ENCODE results near the gene INSYN2B.
A peak's percentile ranks its signal among the peaks of the same experiment; 100 is the strongest.

INSYN2B gene

GRCh38 chr5:169950333-169950732 is 30.0 kb downstream of the INSYN2B start:
- no peak for DNase-seq (ENCODE audit: low read depth in 2 of 2)
- H3K4me3 ChIP-seq (replicated peaks in 1 of 2; ENCODE audit: low read depth in 2 of 2, low read length in 2 of 2), result no peak overlapping the region
- TF ChIP-seq, protein P1, sequence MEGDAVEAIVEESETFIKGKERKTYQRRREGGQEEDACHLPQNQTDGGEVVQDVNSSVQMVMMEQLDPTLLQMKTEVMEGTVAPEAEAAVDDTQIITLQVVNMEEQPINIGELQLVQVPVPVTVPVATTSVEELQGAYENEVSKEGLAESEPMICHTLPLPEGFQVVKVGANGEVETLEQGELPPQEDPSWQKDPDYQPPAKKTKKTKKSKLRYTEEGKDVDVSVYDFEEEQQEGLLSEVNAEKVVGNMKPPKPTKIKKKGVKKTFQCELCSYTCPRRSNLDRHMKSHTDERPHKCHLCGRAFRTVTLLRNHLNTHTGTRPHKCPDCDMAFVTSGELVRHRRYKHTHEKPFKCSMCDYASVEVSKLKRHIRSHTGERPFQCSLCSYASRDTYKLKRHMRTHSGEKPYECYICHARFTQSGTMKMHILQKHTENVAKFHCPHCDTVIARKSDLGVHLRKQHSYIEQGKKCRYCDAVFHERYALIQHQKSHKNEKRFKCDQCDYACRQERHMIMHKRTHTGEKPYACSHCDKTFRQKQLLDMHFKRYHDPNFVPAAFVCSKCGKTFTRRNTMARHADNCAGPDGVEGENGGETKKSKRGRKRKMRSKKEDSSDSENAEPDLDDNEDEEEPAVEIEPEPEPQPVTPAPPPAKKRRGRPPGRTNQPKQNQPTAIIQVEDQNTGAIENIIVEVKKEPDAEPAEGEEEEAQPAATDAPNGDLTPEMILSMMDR (IDR thresholded peaks at IDR 0.05; ENCODE audit: low read depth, low read length), result no peak

DNA sequence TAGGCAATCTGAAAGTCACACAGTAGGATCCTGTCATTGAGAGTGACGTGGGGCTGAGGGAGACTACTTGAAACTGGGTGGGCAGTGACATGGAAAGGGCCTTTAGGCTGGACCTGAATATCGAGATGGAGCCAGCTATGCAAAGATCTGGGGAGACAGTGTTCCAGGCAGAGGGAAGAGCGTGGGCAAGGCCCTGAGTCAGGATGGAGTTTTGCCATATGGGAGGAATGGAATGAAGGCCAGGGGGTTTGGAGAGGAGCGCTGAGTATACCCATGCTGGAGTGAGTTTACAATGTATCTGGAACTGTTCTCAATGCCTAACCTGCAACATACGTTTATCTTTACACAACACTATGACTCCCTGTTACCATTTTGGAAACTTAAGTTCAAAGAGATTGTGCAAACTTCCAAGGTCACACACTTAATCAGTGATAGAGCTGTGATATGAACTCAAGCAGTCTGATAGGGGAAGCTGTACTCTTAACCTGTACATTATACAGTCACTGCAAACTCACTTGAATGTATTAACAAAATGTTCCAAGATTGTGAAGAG is 33.5 kb downstream of the INSYN2B start:
- H3K4me3 ChIP-seq (replicated peaks in 1 of 2; ENCODE audit: low read depth in 2 of 2, low read length in 2 of 2), result no peak overlapping the region
- TF ChIP-seq, protein P1 (IDR thresholded peaks at IDR 0.05; ENCODE audit: low read depth, low read length), result no peak
- DNase-seq (ENCODE audit: low read depth in 2 of 2), result peak in 1 of 2 donors; percentile 55

DNA sequence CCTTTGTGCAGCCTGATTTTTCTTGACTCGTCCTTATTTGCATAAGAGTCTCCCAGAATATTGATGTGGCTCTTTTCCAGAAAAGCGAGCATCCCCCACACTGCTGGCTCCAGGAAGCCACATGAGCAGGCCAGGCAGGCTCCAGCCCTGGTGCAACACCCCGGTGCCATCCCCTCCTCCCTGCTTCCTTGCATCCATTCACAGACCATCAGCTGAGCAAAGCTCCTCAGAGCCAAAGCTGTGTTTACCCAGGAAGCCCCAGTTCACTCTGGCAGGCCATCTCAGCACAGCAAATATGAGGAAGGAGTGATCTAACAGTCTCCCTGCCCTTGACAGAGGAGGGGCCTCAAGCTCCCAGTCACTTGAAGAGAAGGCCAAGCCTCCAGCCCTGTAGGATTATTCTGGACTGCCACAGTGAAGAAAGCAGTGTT is 34.4 kb downstream of the INSYN2B start:
- DNase-seq (ENCODE audit: low read depth in 2 of 2), result peak; percentile 95 to 99
- peak overlapping the region; percentile 13 to 14 for H3K4me3 ChIP-seq (replicated peaks in 1 of 2; ENCODE audit: low read depth in 2 of 2, low read length in 2 of 2)
- TF ChIP-seq, protein P1 (IDR thresholded peaks at IDR 0.05; ENCODE audit: low read depth, low read length), result no peak

DNA sequence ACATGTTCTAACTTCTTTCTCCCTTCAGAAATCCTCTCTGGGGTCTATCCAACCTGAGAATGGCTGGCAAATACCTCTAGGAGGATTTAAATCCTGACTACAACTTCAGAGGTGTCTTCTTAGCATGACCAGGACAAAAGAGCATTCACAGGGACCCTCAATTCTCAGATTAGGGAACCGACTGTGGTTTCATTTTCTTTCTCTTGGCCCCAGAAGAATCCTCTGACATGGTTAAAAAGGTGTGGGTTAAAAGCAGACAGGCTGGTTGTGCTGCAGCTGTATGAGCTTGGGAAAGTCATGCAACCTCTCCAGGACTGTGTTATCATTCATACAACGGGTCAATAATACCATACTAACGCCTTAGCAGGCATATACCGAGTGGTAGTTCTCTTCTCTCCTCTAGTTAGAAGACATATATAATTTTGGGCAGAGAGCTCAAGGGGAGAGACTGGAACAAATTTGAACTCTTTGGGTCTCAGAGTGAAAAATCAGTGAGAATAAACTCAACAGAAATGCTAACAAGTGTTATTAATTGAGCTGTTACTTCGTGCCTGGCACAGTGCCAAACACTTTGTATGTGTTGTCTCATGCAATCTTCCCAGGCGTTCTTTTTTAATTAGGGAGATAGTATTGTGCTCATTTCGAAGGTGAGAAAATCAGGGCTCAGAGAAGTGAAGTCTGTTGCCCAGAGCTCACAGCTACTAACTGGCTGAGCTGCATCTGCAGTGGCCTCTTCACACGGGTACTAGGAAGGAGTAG is 35.2 kb downstream of the INSYN2B start:
- no peak for DNase-seq (ENCODE audit: low read depth in 2 of 2)
- H3K4me3 ChIP-seq (replicated peaks in 1 of 2; ENCODE audit: low read depth in 2 of 2, low read length in 2 of 2), result peak overlapping the region; percentile 13 to 14

GRCh38 chr5:169944115-169944514 is 36.2 kb downstream of the INSYN2B start:
- H3K4me3 ChIP-seq (replicated peaks in 1 of 2; ENCODE audit: low read depth in 2 of 2, low read length in 2 of 2), result no peak overlapping the region
- no peak for DNase-seq (ENCODE audit: low read depth in 2 of 2)
- TF ChIP-seq, protein P1 (IDR thresholded peaks at IDR 0.05; ENCODE audit: low read depth, low read length), result no peak

More for the DNA sequence above, 35.2 kb downstream of the INSYN2B start:
- TF ChIP-seq, protein P1 (IDR thresholded peaks at IDR 0.05; ENCODE audit: low read depth, low read length), result no peak

DNA sequence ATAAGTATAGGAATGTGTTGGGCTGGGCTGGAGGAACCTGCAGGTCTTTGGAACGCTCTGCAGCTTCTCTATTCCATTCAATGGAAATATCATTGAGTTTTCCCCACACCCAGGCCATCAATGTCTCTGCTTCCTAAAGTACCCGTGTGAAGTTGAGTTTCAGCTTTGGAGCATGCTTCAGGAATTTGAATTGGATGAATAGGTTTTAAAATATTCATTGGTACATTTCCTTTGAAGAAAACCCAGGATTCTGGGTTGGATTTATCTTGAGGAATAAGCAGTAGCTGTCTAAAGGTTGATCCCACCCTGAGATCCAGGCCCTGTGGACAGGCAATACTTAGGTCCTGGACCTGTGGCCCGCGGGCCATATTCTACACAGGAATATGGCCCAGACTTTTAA is 37.3 kb downstream of the INSYN2B start:
- no peak overlapping the region for H3K4me3 ChIP-seq (replicated peaks in 1 of 2; ENCODE audit: low read depth in 2 of 2, low read length in 2 of 2)
- DNase-seq (ENCODE audit: low read depth in 2 of 2), result no peak
- TF ChIP-seq, protein P1 (IDR thresholded peaks at IDR 0.05; ENCODE audit: low read depth, low read length), result no peak
